HG03095 (cell line): ENCODE data around the gene TMEM242.

Experiments used
- ATAC-seq: cut with Tn5 transposase; IDR thresholded peaks from one replicate; pipeline ENCODE4 v1.9.1; 2021; ENCODE audit warnings: moderate library complexity; ENCODE audit not compliant: unreplicated experiment

TMEM242 gene

GRCh38 chr6:157272866-157273755, 50.2 kb downstream of the TMEM242 start:
- ATAC-seq = no peak

- no peak for ATAC-seq
These were observed 50.9 kb downstream of the TMEM242 start for GRCh38 chr6:157272372-157272771.

- ATAC-seq = no peak
These were observed 51.4 kb downstream of the TMEM242 start for GRCh38 chr6:157271911-157272310.

- no peak for ATAC-seq
These were observed 51.9 kb downstream of the TMEM242 start for GRCh38 chr6:157271441-157271840.

GRCh38 chr6:157270916-157271315, 52.4 kb downstream of the TMEM242 start:
- no peak for ATAC-seq

- no peak for ATAC-seq
These were observed 53.0 kb downstream of the TMEM242 start for GRCh38 chr6:157270308-157270707.

- no peak for ATAC-seq
These were observed 54.0 kb downstream of the TMEM242 start for GRCh38 chr6:157269261-157269794.

- no peak for ATAC-seq
These were observed 54.5 kb downstream of the TMEM242 start for GRCh38 chr6:157268835-157269234.

- ATAC-seq = no peak
These were observed 54.9 kb downstream of the TMEM242 start for GRCh38 chr6:157268396-157268795.

GRCh38 chr6:157267654-157268053, 55.7 kb downstream of the TMEM242 start:
- no peak for ATAC-seq

GRCh38 chr6:157267109-157267611, 56.2 kb downstream of the TMEM242 start:
- ATAC-seq = no peak

GRCh38 chr6:157266274-157267101, 56.8 kb downstream of the TMEM242 start:
- ATAC-seq = no peak

GRCh38 chr6:157265635-157266034, 57.7 kb downstream of the TMEM242 start:
- no peak for ATAC-seq

- ATAC-seq = no peak
These were observed 58.1 kb downstream of the TMEM242 start for GRCh38 chr6:157265186-157265585.

GRCh38 chr6:157264701-157265100, 58.6 kb downstream of the TMEM242 start:
- no peak for ATAC-seq

- ATAC-seq = no peak
These were observed 59.4 kb downstream of the TMEM242 start for GRCh38 chr6:157263881-157264397.

GRCh38 chr6:157263146-157263545, 60.2 kb downstream of the TMEM242 start:
- no peak for ATAC-seq

GRCh38 chr6:157261606-157262005, 61.7 kb downstream of the TMEM242 start:
- no peak for ATAC-seq

GRCh38 chr6:157260735-157261410, 62.4 kb downstream of the TMEM242 start:
- no peak for ATAC-seq

GRCh38 chr6:157259443-157259842, 63.9 kb downstream of the TMEM242 start:
- ATAC-seq = no peak

GRCh38 chr6:157258878-157259277, 64.4 kb downstream of the TMEM242 start:
- ATAC-seq = no peak
